Stimulated activated CD4-positive, alpha-beta T cell treated with anti-CD3 and anti-CD28 coated beads, Interleukin-1b, Interleukin-23, amount 100 ng/mL, for 48 hours (primary cell): Measurements from ENCODE around the gene RBFOX2.
"Not testable (repeated sequence)": the region's sequence is repeated elsewhere in the genome, so short reads cannot be mapped to it uniquely, and the experiment has no call there.

Experiments used
- DNase-seq: peaks from one replicate; pipeline ENCODE4 v3.0.0-alpha.2; 2020

RBFOX2 gene

DNA sequence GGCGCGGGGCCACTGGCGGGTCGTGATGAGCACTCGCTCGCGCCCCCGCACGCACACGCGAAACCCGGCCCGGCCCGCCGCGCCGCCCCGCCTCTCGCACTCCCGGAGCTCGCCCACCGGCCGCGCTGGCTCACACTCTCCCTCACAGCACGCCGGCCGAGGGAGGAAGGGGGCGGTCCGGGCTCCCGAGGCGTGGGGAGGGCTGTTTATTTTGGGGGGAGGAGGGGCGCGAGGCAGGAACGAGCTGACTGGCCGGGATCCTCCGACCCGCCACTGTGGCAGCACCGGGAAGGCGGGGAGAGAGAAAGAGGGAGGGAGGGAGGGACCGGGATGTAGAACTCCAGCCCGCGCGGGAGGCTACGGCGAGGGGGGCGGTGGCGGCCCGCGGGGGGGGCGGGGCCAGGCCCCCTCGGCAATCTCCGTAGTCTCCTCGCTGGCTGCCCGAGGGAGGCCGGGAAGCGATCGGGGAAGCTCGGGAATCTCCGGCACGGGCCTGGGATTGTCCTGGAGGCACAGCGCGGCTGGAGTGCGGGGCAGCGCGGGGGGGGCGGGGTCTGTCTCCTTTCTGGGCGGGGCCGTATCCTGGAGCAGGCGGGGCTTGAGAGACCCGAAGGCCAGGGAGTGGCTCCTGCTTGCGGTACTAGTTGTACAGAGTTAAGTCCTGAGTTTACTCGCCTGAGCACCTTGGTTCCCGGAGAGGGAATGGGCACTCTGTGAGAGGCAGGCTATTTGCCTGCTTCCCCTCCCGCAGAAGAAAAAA lies at the start of gene RBFOX2:
Gene RBFOX2 (minus strand): TSS at position 179 of the 760 bp plus-strand sequence. CDS start 399 bp downstream, outside the sequence.
- peak; percentile 84 for DNase-seq

DNA sequence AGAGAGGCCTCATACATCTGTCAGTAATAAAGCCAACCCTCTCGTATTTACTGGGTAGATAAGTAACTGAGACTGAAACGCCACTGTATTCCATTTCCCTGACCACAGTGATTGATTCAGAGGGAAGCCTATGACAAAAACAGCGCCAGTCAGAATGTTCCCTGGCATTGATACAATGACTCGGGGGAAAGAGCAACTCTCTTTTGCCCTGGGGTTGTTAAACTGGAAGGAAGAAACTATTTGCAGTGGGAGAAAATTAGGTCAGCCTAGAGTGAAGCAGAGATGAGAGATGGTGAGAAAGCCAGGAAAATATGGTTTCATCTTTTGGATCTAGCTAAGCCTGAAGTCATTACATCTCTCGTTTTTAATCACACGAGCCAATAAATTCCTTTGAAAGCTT lies 48.6 kb upstream of the RBFOX2 start:
- no peak for DNase-seq

- DNase-seq: no peak
Observed at GRCh38 chr22:36075724-36076123, 47.1 kb upstream of the RBFOX2 start.

DNA sequence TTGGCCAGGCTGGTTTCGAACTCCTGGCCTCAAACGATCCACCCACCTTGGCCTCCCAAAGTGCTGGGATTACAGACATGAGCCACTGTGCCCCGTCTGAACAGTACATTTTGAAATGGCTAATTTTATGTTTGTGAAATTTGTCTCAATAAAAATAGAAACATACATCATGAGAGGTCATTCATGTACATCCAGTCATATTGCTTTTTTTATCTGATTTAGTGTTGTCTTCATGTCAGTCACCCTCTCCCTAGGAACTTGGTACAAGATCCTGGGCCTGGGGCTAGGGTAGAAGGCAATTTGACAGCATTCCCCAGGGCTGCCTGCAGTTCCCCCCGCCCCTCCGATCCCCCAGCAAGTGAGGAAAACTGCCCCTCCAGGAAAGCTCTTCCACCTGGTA lies 46.6 kb upstream of the RBFOX2 start:
- no peak for DNase-seq

DNA sequence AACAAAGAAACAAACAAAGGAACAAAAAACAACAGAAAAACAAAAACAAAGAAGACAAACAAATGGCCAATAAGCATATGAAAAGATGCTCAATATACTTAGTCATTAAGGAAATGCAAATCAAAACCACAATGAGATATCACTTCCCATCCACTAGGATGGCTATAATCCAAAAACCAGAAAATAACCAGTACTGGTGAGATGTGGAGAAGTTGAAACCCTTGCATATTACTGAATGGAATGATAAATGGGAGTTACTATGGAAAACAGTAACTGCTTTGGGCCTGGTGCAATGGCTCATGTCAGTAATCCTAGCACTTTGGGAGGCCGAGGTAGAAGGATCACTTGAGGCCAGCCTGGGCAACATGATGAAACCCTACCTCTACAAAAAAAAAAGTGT lies 44.9 kb upstream of the RBFOX2 start:
- no peak for DNase-seq

GRCh38 chr22:36070645-36071044 lies 42.0 kb upstream of the RBFOX2 start:
- DNase-seq: not testable (repeated sequence)

GRCh38 chr22:36069368-36069767 lies 40.7 kb upstream of the RBFOX2 start:
- DNase-seq: no peak

GRCh38 chr22:36068776-36069344 lies 40.2 kb upstream of the RBFOX2 start:
- no peak for DNase-seq

GRCh38 chr22:36067235-36067558 lies 38.6 kb upstream of the RBFOX2 start:
- DNase-seq: no peak

- DNase-seq: peak; percentile 76
Observed at GRCh38 chr22:36065775-36066544, 37.3 kb upstream of the RBFOX2 start.

- no peak for DNase-seq
Observed at GRCh38 chr22:36065462-36065774, 36.8 kb upstream of the RBFOX2 start.

DNA sequence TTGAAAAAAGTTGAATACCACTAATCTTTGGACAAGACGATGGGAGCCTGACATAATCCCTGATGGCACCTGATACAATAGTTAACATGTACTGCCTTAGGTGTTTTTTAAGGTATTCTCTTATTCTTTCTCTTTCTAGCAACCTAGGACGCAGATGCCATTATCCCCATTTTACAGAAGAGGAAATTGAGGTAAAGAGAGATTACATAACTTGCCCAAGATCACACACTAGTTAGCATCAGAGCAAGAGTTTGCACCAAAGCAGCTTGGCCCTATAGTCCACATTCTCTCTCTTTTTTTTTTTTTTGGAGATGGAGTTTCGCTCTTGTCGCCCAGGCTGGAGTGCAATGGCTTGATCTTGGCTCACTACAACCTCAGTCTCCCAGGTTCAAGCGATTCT lies 35.7 kb upstream of the RBFOX2 start:
- DNase-seq: no peak

DNA sequence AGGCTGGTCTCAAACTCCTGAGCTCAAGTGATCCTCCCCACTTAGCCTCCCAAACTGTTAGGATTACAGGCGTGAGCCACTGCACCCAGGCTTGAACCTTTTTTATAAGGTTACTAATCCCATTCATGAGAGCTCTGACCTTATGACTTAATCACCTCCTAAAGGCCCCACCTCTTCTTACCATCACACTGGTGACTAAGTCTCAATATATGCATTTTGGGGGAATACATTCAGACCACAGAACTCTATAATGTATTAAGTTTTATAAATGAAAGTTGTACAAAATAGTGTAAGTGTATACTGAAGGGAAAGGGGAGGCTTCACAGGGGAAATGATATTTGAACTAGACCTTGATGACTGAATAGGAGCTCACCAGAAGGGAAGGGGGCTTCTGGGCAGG lies 28.4 kb upstream of the RBFOX2 start:
- no peak for DNase-seq

- no peak for DNase-seq
Observed at GRCh38 chr22:36055376-36056295, 27.0 kb upstream of the RBFOX2 start.

- not testable (repeated sequence) for DNase-seq
Observed at GRCh38 chr22:36054446-36054845, 25.8 kb upstream of the RBFOX2 start.

- no peak for DNase-seq
Observed at GRCh38 chr22:36053242-36054147, 24.9 kb upstream of the RBFOX2 start.

DNA sequence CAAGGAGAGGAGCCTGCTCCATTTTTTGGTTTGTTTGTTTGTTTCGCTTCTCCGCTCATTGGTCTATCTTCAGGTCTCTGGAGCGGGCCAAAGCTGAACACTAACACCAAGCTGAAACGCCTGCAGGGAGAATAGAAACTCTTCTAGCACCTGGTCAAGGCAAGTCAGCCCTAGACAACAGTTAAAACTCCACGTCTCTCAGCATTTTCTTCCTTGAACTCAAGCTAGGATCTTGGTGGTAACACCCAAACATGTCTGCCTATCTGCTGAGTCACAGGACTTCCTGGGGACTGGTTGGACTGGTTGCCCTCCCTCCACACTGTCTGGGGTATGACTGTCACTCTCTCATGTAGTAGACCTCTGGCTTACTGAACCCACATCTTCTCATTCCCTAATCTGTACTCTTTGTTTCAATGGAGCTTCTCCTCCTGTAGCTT lies 23.9 kb upstream of the RBFOX2 start:
- DNase-seq: peak; percentile 10

DNA sequence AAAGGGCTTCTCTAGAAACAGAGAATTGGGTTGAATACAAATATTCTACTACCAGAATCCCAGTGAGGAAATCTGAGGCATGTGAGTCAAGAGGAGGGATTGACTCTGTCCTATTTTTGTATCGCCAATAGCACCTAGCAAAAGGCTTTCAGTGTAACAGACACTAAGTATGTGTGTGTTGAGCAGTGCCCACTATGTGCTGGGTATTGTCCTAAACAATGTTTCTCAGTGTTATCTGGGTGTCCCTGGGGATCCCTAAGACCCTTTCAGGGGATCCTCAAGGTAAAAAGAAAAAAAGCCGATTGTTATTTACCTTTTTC lies 21.0 kb upstream of the RBFOX2 start:
- no peak for DNase-seq

- no peak for DNase-seq
Observed at GRCh38 chr22:36048911-36049677, 20.5 kb upstream of the RBFOX2 start.

- DNase-seq: not testable (repeated sequence)
Observed at GRCh38 chr22:36044517-36044916, 15.9 kb upstream of the RBFOX2 start.

GRCh38 chr22:36042240-36042639 lies 13.6 kb upstream of the RBFOX2 start:
- no peak for DNase-seq
